Upper lobe of right lung (tissue), 1 donor: ENCODE results near the gene OTUD5. TPM values are rescaled to one million over a fixed set of nuclear protein-coding genes. Genes with fewer than 3 reads are reported as not detected.

Experiments
- ATAC-seq: fragments of 200-7000 bp; cut with Tn5 transposase; one replicate; pipeline ENCODE4 v1.9.1; 2020; ENCODE audit warnings: mild to moderate bottlenecking, moderate library complexity
- DNase-seq: peaks from one replicate; pipeline ENCODE4 v3.0.0-alpha.2; 2020
- H3K27ac ChIP-seq: fragments of 200-600 bp; one replicate; pipeline ENCODE4 v1.8.0; 2022
- H3K27me3 ChIP-seq: fragments of 200-600 bp; one replicate; pipeline ENCODE4 v1.8.0; 2022; ENCODE audit warnings: mild to moderate bottlenecking
- H3K36me3 ChIP-seq: fragments of 200-600 bp; one replicate; pipeline ENCODE4 v1.8.0; 2022
- H3K4me1 ChIP-seq: fragments of 200-600 bp; one replicate; pipeline ENCODE4 v1.8.0; 2022
- H3K4me3 ChIP-seq: fragments of 200-600 bp; one replicate; pipeline ENCODE4 v1.8.0; 2022; ENCODE audit warnings: mild to moderate bottlenecking
- H3K9me3 ChIP-seq: fragments of 200-600 bp; one replicate; pipeline ENCODE4 v1.8.0; 2022
- CTCF ChIP-seq: fragments of 200-600 bp; IDR thresholded peaks from one replicate; pipeline ENCODE4 v1.8.0; 2022; ENCODE audit warnings: antibody characterized with exemption
- intact Hi-C: fragments of 100-400 bp; cut with DNase I; formaldehyde crosslinking; loops from one replicate; pipeline ENCODE4 v1.11.0; 2022
- total RNA-seq: library from RNA; stranded (reverse); fragmentation: NEBNext Ultra II Directional; extraction: Animal tissue kit (Norgen Biotek cat#: 25700); gene quantifications from one replicate; pipeline ENCODE4 v1.2.1, GENCODE V29; 2021
- donor health status: DM: no; HTN: yes; CAD: no; lungs with severe emphysema.

Gene OTUD5
- total RNA-seq, 1 donor from 2014 or later = 42.6 TPM

GRCh38 chrX:48923771-48924170 lies 33.6 kb downstream of the OTUD5 start:
- H3K4me3 ChIP-seq = no peak overlapping the region
- TF ChIP-seq CTCF = no peak
- ATAC-seq (no peak), DNase-seq (no peak)
- intact Hi-C loops = no loop called here
- H3K27me3 ChIP-seq = no peaks in the 10 kb centered on the region
- no peaks in the 10 kb centered on the region for H3K9me3 ChIP-seq
- peaks cover 6% of the 10 kb centered on the region for H3K4me1 ChIP-seq
- peaks cover 21% of the 10 kb centered on the region for H3K36me3 ChIP-seq
- H3K27ac ChIP-seq = no peak overlapping the region

- peak overlapping the region; percentile 42 for H3K27ac ChIP-seq
- H3K9me3 ChIP-seq = no peaks in the 10 kb centered on the region
- no peak for DNase-seq
- H3K36me3 ChIP-seq = peaks cover 19% of the 10 kb centered on the region
- H3K4me3 ChIP-seq = no peak overlapping the region
- TF ChIP-seq CTCF = no peak
- H3K4me1 ChIP-seq = peaks cover 6% of the 10 kb centered on the region
- intact Hi-C loops = no loop called here
- ATAC-seq = no peak
- no peaks in the 10 kb centered on the region for H3K27me3 ChIP-seq
Observed at GRCh38 chrX:48920718-48921104, 36.7 kb downstream of the OTUD5 start.

DNA sequence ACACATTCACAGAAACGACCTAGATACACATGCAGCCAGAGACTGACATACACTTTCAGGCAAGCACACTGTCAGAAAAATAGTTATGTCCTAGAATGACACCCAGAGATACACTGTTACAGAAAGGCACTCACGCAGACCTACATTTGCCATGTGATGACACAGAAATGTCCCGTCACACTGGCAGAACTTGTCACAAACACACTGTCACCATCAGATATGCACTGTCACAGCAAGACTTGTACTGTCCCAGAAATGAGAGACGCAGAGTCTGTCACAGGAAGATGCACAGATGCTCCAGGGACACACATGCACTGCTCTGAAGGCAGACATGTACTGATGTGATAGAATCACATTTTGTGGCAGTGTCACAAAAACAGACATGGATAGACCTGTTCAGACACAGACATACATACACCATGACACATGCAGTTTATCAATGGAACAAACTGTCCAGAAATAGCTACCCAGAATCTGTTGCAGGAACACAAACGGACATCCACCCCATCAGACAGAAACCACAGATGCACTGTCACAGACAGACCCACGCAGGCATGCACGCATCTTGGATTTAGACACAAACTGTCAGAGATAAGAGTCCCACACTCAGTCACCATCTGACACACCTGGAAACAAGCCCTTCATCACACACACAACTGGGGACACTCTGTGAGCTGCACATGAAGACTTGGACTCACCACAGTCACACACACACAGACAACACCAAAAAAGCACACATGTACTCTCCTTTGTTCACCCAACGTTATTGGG lies 37.3 kb downstream of the OTUD5 start:
- H3K36me3 ChIP-seq = peaks cover 13% of the 10 kb centered on the region
- no peak for ATAC-seq
- H3K27ac ChIP-seq = peak overlapping the region; percentile 89
- H3K4me1 ChIP-seq = peaks cover 6% of the 10 kb centered on the region
- intact Hi-C loops = no loop called here
- no peak for DNase-seq
- TF ChIP-seq CTCF = no peak
- H3K4me3 ChIP-seq = peak overlapping the region; percentile 57
- no peaks in the 10 kb centered on the region for H3K27me3 ChIP-seq
- H3K9me3 ChIP-seq = no peaks in the 10 kb centered on the region

GRCh38 chrX:48919360-48919841 lies 38.0 kb downstream of the OTUD5 start:
- DNase-seq (no peak), ATAC-seq (peak; percentile 3)
- Histone ChIP-seq H3K27me3 (no peaks in the 10 kb centered on the region), H3K36me3 (peaks cover 13% of the 10 kb centered on the region), H3K27ac (peak overlapping the region; percentile 89), H3K4me3 (peak overlapping the region; percentile 57), H3K9me3 (no peaks in the 10 kb centered on the region), H3K4me1 (peaks cover 6% of the 10 kb centered on the region)
- intact Hi-C loops = no loop called here
- no peak for TF ChIP-seq CTCF

DNA sequence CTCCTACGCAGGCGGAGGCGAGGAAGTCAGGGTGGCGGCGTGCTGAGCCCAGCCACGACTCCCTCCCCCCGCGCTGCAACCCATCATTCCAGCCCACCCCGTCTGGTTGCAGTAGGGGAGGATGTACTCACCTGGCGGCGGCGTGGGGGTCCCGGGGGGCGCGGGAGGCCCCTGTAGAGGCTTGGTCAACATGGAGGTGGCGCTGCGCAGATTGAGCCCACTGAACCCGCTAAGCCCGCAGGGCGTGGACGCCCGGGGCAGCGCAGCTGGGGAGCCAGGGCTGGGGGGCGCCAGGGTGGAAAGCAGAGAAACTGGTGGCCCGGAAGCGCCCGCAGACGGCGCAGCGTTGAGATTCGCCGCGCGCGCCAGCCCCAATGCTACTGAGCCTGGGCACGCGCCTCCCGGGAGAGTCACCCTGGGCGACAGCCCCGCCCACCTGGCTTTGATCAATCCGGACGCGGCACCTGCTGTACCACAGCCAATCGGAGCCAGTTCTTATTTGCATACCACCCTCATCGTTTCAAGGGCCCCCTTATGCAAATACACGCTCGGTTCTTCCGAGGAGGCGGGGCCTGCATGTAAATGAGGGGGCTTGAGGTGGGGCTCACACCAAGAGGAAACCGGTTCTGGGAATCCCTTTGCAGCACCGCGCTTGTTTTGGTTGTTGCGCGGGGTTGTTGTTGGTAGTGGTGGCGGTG lies 38.6 kb downstream of the OTUD5 start, which contains the start of gene PIM2:
TSS of gene PIM2 (minus strand) at position 382 of the 698 bp plus-strand sequence. CDS start at position 192, 190 bp downstream.
- Histone ChIP-seq H3K9me3 (no peaks in the 10 kb centered on the region), H3K4me3 (peak within 1 kb of the TSS; percentile 57), H3K27me3 (no peaks in the 10 kb centered on the region), H3K36me3 (peaks cover 13% of the 10 kb centered on the region), H3K4me1 (peaks cover 6% of the 10 kb centered on the region), H3K27ac (peak within 1 kb of the TSS; percentile 89)
- intact Hi-C loops = no loop called here
- DNase-seq (peak; percentile 95), ATAC-seq (peak; percentile 93)
- TF ChIP-seq CTCF = no peak
